ENCODE data around the gene VAT1. TPM values are rescaled to one million over a fixed set of nuclear protein-coding genes. Genes with fewer than 3 reads are reported as not detected.

The VAT1 gene
- total RNA-seq, 1 experiment from 2014 or later, result 262 TPM

DNA sequence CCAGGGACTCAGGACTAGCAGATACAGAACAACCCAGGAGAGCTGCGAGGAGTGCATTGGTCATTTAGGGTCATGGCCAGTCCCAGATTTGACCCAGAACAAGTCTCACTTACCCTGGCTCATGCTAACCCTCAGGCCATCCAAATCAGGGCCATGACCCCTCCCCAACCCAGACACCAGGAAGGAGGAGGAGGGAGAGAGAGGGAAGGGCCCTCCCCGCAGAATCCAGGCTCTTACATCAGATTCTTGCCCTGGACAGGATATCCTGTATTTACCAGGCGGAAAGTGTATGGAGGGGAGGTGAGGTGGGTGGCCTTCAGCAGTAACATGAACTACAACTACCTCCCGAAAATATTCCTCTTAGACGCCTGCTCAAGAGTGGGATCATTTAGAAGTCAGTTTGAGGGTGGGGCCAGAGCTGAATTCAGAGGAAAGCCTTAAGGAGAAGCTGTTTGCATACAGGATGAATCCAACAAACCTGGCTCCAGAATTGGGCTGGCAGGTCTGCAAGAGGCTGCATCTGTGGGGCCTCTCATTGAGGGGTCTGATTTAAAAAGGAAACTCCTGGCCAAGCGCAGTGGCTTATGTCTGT is 2.1 kb downstream of the VAT1 start:
- no peaks in the 10 kb centered on the region for H3K27me3 ChIP-seq (ENCODE audit: insufficient read depth, low read length)
- H3K14ac ChIP-seq (ENCODE audit: insufficient read depth, low read length), result no peak overlapping the region; the same call in 1 of the 2 replicates
- H3K4me1 Mint-ChIP-seq, result peaks cover 22 to 43% of the 10 kb centered on the region in 2 experiments
- no peak overlapping the region for H4K91ac ChIP-seq (ENCODE audit: insufficient read length, low read depth, low read length)
- peak overlapping the region; percentile 77 to 82 (median 79); a peak in 4 of 7 replicates for H3K27ac Mint-ChIP-seq
- H4K20me1 ChIP-seq (ENCODE audit: control insufficient read depth, insufficient read depth, insufficient read length), result no peaks in the 10 kb centered on the region
- H2BK15ac ChIP-seq (ENCODE audit: low read depth, low read length), result no peak overlapping the region
- no peak overlapping the region for H4K8ac ChIP-seq (replicated peaks; ENCODE audit: insufficient read length, low read depth, low read length)
- H3K9ac ChIP-seq (ENCODE audit: extremely low read depth, insufficient read length, low read length), result no peak overlapping the region
- H3K79me1 ChIP-seq (ENCODE audit: insufficient read depth, low read depth, low read length, poor library complexity, severe bottlenecking), result no peaks in the 10 kb centered on the region
- peaks cover 3% of the 10 kb centered on the region for H3K4me1 ChIP-seq (ENCODE audit: insufficient read depth, low read length)
- peaks cover 8% of the 10 kb centered on the region for H3K23me2 ChIP-seq (ENCODE audit: insufficient read length, low read depth, low read length, poor library complexity, severe bottlenecking)
- no peak overlapping the region for H2BK120ac ChIP-seq (ENCODE audit: low read depth, low read length, poor library complexity, severe bottlenecking)
- H3K9me3 ChIP-seq (ENCODE audit: control insufficient read depth, low read depth, low read length), result no peaks in the 10 kb centered on the region
- H3K4me2 ChIP-seq (ENCODE audit: insufficient read depth, insufficient read length, low read length), result peak overlapping the region; percentile 25
- H3K9me3 Mint-ChIP-seq, result no peaks in the 10 kb centered on the region
- TF ChIP-seq, protein P1, sequence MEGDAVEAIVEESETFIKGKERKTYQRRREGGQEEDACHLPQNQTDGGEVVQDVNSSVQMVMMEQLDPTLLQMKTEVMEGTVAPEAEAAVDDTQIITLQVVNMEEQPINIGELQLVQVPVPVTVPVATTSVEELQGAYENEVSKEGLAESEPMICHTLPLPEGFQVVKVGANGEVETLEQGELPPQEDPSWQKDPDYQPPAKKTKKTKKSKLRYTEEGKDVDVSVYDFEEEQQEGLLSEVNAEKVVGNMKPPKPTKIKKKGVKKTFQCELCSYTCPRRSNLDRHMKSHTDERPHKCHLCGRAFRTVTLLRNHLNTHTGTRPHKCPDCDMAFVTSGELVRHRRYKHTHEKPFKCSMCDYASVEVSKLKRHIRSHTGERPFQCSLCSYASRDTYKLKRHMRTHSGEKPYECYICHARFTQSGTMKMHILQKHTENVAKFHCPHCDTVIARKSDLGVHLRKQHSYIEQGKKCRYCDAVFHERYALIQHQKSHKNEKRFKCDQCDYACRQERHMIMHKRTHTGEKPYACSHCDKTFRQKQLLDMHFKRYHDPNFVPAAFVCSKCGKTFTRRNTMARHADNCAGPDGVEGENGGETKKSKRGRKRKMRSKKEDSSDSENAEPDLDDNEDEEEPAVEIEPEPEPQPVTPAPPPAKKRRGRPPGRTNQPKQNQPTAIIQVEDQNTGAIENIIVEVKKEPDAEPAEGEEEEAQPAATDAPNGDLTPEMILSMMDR (conservative IDR thresholded peaks at IDR 0.05), result no peak
- no peak overlapping the region for H2AK5ac ChIP-seq (ENCODE audit: insufficient read length, low read length)
- H3K27ac ChIP-seq (ENCODE audit: insufficient read length, low read depth, low read length), result no peak overlapping the region
- H3K27me3 Mint-ChIP-seq (ENCODE audit: low read depth), result no peaks in the 10 kb centered on the region
- H4K5ac ChIP-seq (ENCODE audit: insufficient read length, low read depth, low read length), result no peak overlapping the region
- peaks cover 11 to 41% (median 41%) of the 10 kb centered on the region in 3 experiments; a peak in 6 of 7 replicates for H3K36me3 Mint-ChIP-seq (ENCODE audit: insufficient read depth in 1 of 3, low read depth in 3 of 3)
- DNase-seq, result peak; percentile 41
- peak overlapping the region; percentile 97 to 98 for H3K4me3 Mint-ChIP-seq
- WGBS (ENCODE audit: extremely low coverage, insufficient read length, low lambda C conversion rate), result no CpG with 5 or more reads among the region's 6 CpGs
- H3K23ac ChIP-seq (ENCODE audit: insufficient read length, low read depth, low read length), result no peak overlapping the region
- no peak overlapping the region for H3T11ph ChIP-seq (ENCODE audit: low read length)
- H2BK12ac ChIP-seq (ENCODE audit: insufficient read length, low read depth, low read length), result no peak overlapping the region
- no peaks in the 10 kb centered on the region; the same call in 1 of the 2 replicates for H3K79me2 ChIP-seq (ENCODE audit: insufficient read depth, low read length)
- no peak overlapping the region for H3K4ac ChIP-seq (ENCODE audit: low read depth, low read length)
- H2BK20ac ChIP-seq (ENCODE audit: low read depth, low read length, poor library complexity, severe bottlenecking), result no peak overlapping the region
- H2BK5ac ChIP-seq (ENCODE audit: insufficient read length, low read length), result no peak overlapping the region
- no peak overlapping the region for H2AFZ ChIP-seq (ENCODE audit: low read length)
- no peak overlapping the region for H3K56ac ChIP-seq (ENCODE audit: insufficient read length, low read depth, low read length)
- H3K18ac ChIP-seq (ENCODE audit: insufficient read length, low read depth, low read length), result no peak overlapping the region

All from H9 (cell line).